ENCODE results near the gene PPM1F. TPM values are rescaled to one million over a fixed set of nuclear protein-coding genes. Genes with fewer than 3 reads are reported as not detected.

Gene PPM1F
- total RNA-seq, 1 donor from 2014 or later: 244 TPM

GRCh38 chr22:21929253-21929652 lies 23.4 kb downstream of the PPM1F start:
- Mint-ChIP-seq H3K27me3 (ENCODE audit: unreplicated experiment) (peaks cover 19% of the 10 kb centered on the region), H3K36me3 (ENCODE audit: low read depth, unreplicated experiment) (peaks cover 54% of the 10 kb centered on the region), H3K9me3 (ENCODE audit: unreplicated experiment) (no peaks in the 10 kb centered on the region), H3K4me1 (ENCODE audit: unreplicated experiment) (peaks cover 22% of the 10 kb centered on the region), H3K27ac (ENCODE audit: unreplicated experiment) (no peak overlapping the region), H3K4me3 (ENCODE audit: unreplicated experiment) (peak overlapping the region; percentile 34)
- no peak for TF ChIP-seq CTCF (IDR thresholded peaks at IDR 0.05; ENCODE audit: unreplicated experiment)
- no peak for DNase-seq (ENCODE audit: low spot score)

- DNase-seq (ENCODE audit: low spot score): no peak
- H3K4me1 Mint-ChIP-seq (ENCODE audit: unreplicated experiment): peaks cover 22% of the 10 kb centered on the region
- H3K27ac Mint-ChIP-seq (ENCODE audit: unreplicated experiment): peak overlapping the region; percentile 86
- H3K4me3 Mint-ChIP-seq (ENCODE audit: unreplicated experiment): peak overlapping the region; percentile 71
- no peak for TF ChIP-seq CTCF (IDR thresholded peaks at IDR 0.05; ENCODE audit: unreplicated experiment)
- no peaks in the 10 kb centered on the region for H3K9me3 Mint-ChIP-seq (ENCODE audit: unreplicated experiment)
- H3K36me3 Mint-ChIP-seq (ENCODE audit: low read depth, unreplicated experiment): peaks cover 55% of the 10 kb centered on the region
- peaks cover 18% of the 10 kb centered on the region for H3K27me3 Mint-ChIP-seq (ENCODE audit: unreplicated experiment)
These were observed 24.6 kb downstream of the PPM1F start for GRCh38 chr22:21928048-21928447.

GRCh38 chr22:21927174-21927823 lies 25.3 kb downstream of the PPM1F start:
- Mint-ChIP-seq H3K9me3 (ENCODE audit: unreplicated experiment) (no peaks in the 10 kb centered on the region), H3K36me3 (ENCODE audit: low read depth, unreplicated experiment) (peaks cover 49% of the 10 kb centered on the region), H3K4me3 (ENCODE audit: unreplicated experiment) (no peak overlapping the region), H3K4me1 (ENCODE audit: unreplicated experiment) (peaks cover 23% of the 10 kb centered on the region), H3K27ac (ENCODE audit: unreplicated experiment) (no peak overlapping the region), H3K27me3 (ENCODE audit: unreplicated experiment) (peaks cover 15% of the 10 kb centered on the region)
- DNase-seq (ENCODE audit: low spot score): no peak
- TF ChIP-seq CTCF (IDR thresholded peaks at IDR 0.05; ENCODE audit: unreplicated experiment): no peak

GRCh38 chr22:21926728-21927127 lies 25.9 kb downstream of the PPM1F start:
- peaks cover 51% of the 10 kb centered on the region for H3K36me3 Mint-ChIP-seq (ENCODE audit: low read depth, unreplicated experiment)
- H3K27me3 Mint-ChIP-seq (ENCODE audit: unreplicated experiment): peaks cover 15% of the 10 kb centered on the region
- H3K4me1 Mint-ChIP-seq (ENCODE audit: unreplicated experiment): peaks cover 25% of the 10 kb centered on the region
- H3K9me3 Mint-ChIP-seq (ENCODE audit: unreplicated experiment): no peaks in the 10 kb centered on the region
- no peak for TF ChIP-seq CTCF (IDR thresholded peaks at IDR 0.05; ENCODE audit: unreplicated experiment)
- DNase-seq (ENCODE audit: low spot score): no peak
- no peak overlapping the region for H3K27ac Mint-ChIP-seq (ENCODE audit: unreplicated experiment)
- H3K4me3 Mint-ChIP-seq (ENCODE audit: unreplicated experiment): no peak overlapping the region

GRCh38 chr22:21923163-21923561 lies 29.5 kb downstream of the PPM1F start:
- Mint-ChIP-seq H3K4me1 (ENCODE audit: unreplicated experiment) (peaks cover 6% of the 10 kb centered on the region), H3K27me3 (ENCODE audit: unreplicated experiment) (peaks cover 8% of the 10 kb centered on the region), H3K4me3 (ENCODE audit: unreplicated experiment) (no peak overlapping the region), H3K9me3 (ENCODE audit: unreplicated experiment) (no peaks in the 10 kb centered on the region), H3K36me3 (ENCODE audit: low read depth, unreplicated experiment) (peaks cover 25% of the 10 kb centered on the region), H3K27ac (ENCODE audit: unreplicated experiment) (no peak overlapping the region)
- TF ChIP-seq CTCF (IDR thresholded peaks at IDR 0.05; ENCODE audit: unreplicated experiment): no peak
- no peak for DNase-seq (ENCODE audit: low spot score)

Data from endothelial cell (in vitro differentiated cells).